HepG2 (cell line): ENCODE measurements around the gene ERCC5.

Experiments used
- EHMT2 ChIP-seq: fragments of 200-600 bp; sonication (generic); IDR thresholded peaks from 2 replicates; pipeline ENCODE4 v1.7.0; 2017; ENCODE audit warnings: antibody characterized with exemption, low read depth, low read length, borderline replicate concordance
- GTF2F1 ChIP-seq: fragments of 150-350 bp; IDR thresholded peaks from 2 replicates; pipeline ENCODE4 v1.6.1; 2014; ENCODE audit warnings: low read length
- JUN ChIP-seq: sonication (generic); formaldehyde crosslinking; IDR thresholded peaks from 2 replicates; pipeline ENCODE4 v1.4.0; 2020; ENCODE audit warnings: mild to moderate bottlenecking, missing genetic modification reagents
- NFE2L2 ChIP-seq: fragments of 150-350 bp; IDR thresholded peaks from 2 replicates; pipeline ENCODE4 v1.6.1; 2014; ENCODE audit warnings: low read length
- PITX1 ChIP-seq: sonication (generic); formaldehyde crosslinking; IDR thresholded peaks from 2 replicates; pipeline ENCODE4 v1.5.1; 2020; ENCODE audit warnings: mild to moderate bottlenecking, missing genetic modification reagents
- TBL1XR1 ChIP-seq: fragments of 150-350 bp; IDR thresholded peaks from 2 replicates; pipeline ENCODE4 v1.6.1; 2014; ENCODE audit warnings: borderline replicate concordance, low read length; ENCODE audit not compliant: partially characterized antibody
- ZBTB43 ChIP-seq: sonication (generic); formaldehyde crosslinking; conservative IDR thresholded peaks from 2 replicates; pipeline ENCODE4 v1.4.0; 2020; ENCODE audit warnings: missing genetic modification reagents
- ZBTB46 ChIP-seq: sonication (generic); formaldehyde crosslinking; IDR thresholded peaks from 2 replicates; pipeline ENCODE4 v1.4.0; 2020; ENCODE audit warnings: mild to moderate bottlenecking, missing genetic modification reagents, borderline replicate concordance
- ZUFSP ChIP-seq: sonication (generic); formaldehyde crosslinking; IDR thresholded peaks from 2 replicates; pipeline ENCODE4 v1.9.0; 2021; ENCODE audit warnings: missing genetic modification reagents, mild to moderate bottlenecking, borderline replicate concordance

GRCh38 chr13:102817907-102818306 is 27.9 kb upstream of the ERCC5 start:
- no peak for TF ChIP-seq ZUFSP (CRISPR knock-in tag)
- no peak for TF ChIP-seq ZBTB46 (CRISPR knock-in tag)
- no peak for TF ChIP-seq EHMT2
- TF ChIP-seq ZBTB43 (CRISPR knock-in tag) = no peak
- no peak for TF ChIP-seq TBL1XR1
- no peak for TF ChIP-seq NFE2L2
- TF ChIP-seq PITX1 = no peak
- TF ChIP-seq JUN (CRISPR knock-in tag) = no peak
- TF ChIP-seq GTF2F1 = no peak
